ENCODE data around the gene ITIH5.

ITIH5 gene

DNA sequence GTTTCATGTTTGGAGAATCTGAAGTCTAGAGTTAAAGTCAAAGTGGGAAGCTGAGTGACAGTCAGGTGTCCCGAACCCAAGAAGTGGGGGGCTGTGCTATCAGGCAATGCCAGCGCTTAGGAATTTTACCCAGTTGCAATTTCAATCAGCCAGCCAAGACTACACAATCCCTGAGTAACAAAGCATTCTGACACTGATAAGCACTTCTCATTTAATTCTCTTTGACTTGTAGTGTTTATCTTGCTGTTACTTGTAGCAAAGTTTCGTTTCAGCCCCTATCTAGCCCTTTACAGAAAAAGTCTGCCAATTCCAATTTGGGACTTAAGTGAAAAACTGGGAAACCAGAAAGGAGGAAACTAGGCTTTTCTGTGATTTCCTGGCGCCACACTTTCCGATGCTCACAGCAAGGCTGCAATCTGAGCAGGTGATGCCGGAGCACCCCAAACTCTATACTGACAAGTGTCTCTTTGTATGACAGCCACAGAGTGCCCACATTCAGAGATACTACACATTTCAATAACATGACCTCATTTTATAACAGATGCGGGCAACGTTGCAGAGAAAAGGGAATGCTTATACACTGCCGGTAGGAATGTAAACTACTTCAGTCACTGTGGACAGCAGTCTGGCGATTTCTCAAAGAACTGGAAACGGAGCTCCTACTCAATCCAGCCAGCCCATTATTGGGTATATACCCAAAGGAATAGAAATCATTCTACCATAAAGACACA, 61.0 kb downstream of the ITIH5 start:
- no peaks in the 10 kb centered on the region for H3K9me3 ChIP-seq (ENCODE audit: low read depth, low read length)
- H3K9ac ChIP-seq (ENCODE audit: insufficient read length): no peak overlapping the region
- H3K27ac ChIP-seq: no peak overlapping the region
- TF ChIP-seq EZH2 (IDR thresholded peaks at IDR 0.05) (no peak), FOXP2 (optimal IDR thresholded peaks at IDR 0.05; ENCODE audit: control extremely low read depth, extremely low read length, insufficient read depth) (no peak), POLR2AphosphoS5 (IDR thresholded peaks at IDR 0.05; ENCODE audit: borderline replicate concordance, low read depth, low read length) (no peak)
- H3K36me3 ChIP-seq (ENCODE audit: insufficient read depth, low read length): no peaks in the 10 kb centered on the region
- no peak for DNase-seq (ENCODE audit: low read depth, low spot score)
- H3K4me3 ChIP-seq: no peak overlapping the region

DNA sequence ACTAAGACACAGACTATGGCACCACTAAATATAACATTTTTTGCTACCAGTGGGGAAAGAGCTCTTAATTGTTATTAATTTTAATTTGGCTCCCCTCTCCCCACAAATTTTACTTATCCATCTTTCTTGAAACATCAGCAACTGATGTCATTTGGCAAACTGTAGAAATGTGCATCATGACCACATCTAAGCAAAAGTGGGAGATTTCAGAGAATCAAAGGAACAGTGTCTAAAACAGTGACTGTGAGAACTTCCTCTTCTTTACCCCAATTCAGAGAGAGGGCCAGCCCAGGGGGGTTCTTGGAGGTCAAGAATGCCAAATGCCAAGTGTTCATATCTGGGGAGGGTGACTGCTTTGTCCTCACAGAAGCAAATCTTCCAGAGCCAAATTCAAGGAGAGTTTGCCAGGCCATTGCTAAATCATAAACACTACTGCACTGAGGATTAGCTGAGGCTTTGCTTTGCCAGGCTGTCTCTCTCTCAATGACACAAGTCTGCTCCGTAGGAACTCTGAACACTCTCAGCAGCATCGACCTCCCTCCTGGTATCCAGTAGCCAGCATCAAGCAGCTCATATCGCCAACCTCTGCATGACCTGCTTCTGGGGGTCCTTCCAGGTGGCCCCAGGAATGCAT, 65.6 kb downstream of the ITIH5 start:
- Histone ChIP-seq H3K27ac (no peak overlapping the region), H3K9me3 (ENCODE audit: low read depth, low read length) (no peaks in the 10 kb centered on the region), H3K36me3 (ENCODE audit: insufficient read depth, low read length) (no peaks in the 10 kb centered on the region), H3K9ac (ENCODE audit: insufficient read length) (no peak overlapping the region), H3K4me3 (no peak overlapping the region)
- DNase-seq (ENCODE audit: low read depth, low spot score): no peak
- TF ChIP-seq EZH2 (IDR thresholded peaks at IDR 0.05) (no peak), FOXP2 (optimal IDR thresholded peaks at IDR 0.05; ENCODE audit: control extremely low read depth, extremely low read length, insufficient read depth) (no peak), POLR2AphosphoS5 (IDR thresholded peaks at IDR 0.05; ENCODE audit: borderline replicate concordance, low read depth, low read length) (no peak)

GRCh38 chr10:7598771-7599170, 68.0 kb downstream of the ITIH5 start:
- TF ChIP-seq FOXP2 (optimal IDR thresholded peaks at IDR 0.05; ENCODE audit: control extremely low read depth, extremely low read length, insufficient read depth) (no peak), POLR2AphosphoS5 (IDR thresholded peaks at IDR 0.05; ENCODE audit: borderline replicate concordance, low read depth, low read length) (no peak), EZH2 (IDR thresholded peaks at IDR 0.05) (no peak)
- Histone ChIP-seq H3K9me3 (ENCODE audit: low read depth, low read length) (no peaks in the 10 kb centered on the region), H3K36me3 (ENCODE audit: insufficient read depth, low read length) (no peaks in the 10 kb centered on the region), H3K4me3 (no peak overlapping the region), H3K9ac (ENCODE audit: insufficient read length) (no peak overlapping the region), H3K27ac (no peak overlapping the region)
- DNase-seq (ENCODE audit: low read depth, low spot score): no peak

GRCh38 chr10:7596356-7596755, 70.4 kb downstream of the ITIH5 start:
- TF ChIP-seq POLR2AphosphoS5 (IDR thresholded peaks at IDR 0.05; ENCODE audit: borderline replicate concordance, low read depth, low read length): no peak
- no peak for TF ChIP-seq FOXP2 (optimal IDR thresholded peaks at IDR 0.05; ENCODE audit: control extremely low read depth, extremely low read length, insufficient read depth)
- TF ChIP-seq EZH2 (IDR thresholded peaks at IDR 0.05): no peak
- no peaks in the 10 kb centered on the region for H3K9me3 ChIP-seq (ENCODE audit: low read depth, low read length)
- DNase-seq (ENCODE audit: low read depth, low spot score): no peak
- H3K9ac ChIP-seq (ENCODE audit: insufficient read length): no peak overlapping the region
- H3K36me3 ChIP-seq (ENCODE audit: insufficient read depth, low read length): no peaks in the 10 kb centered on the region
- H3K4me3 ChIP-seq: no peak overlapping the region
- H3K27ac ChIP-seq: no peak overlapping the region

DNA sequence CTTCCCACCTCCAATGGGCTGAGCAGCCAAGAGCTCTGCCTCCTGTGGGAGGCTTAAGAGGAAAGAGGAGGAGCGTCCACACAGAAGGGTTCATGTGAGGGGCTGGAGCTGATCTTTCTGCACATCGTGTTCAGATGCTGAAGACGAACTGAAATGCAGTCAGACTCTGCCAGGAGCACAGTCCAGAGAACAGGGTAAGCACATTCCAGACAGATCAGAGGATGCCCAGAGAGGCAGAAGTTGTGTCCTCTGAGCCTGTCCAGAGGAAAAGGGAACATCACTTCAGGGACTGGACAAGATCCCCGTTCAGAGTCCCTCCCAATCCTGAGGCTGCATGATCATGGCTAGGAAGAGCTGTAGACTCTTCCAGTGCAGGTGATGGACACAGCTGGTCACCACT, 72.9 kb downstream of the ITIH5 start:
- no peak overlapping the region for H3K4me3 ChIP-seq
- no peak overlapping the region for H3K9ac ChIP-seq (ENCODE audit: insufficient read length)
- TF ChIP-seq EZH2 (IDR thresholded peaks at IDR 0.05): no peak
- TF ChIP-seq POLR2AphosphoS5 (IDR thresholded peaks at IDR 0.05; ENCODE audit: borderline replicate concordance, low read depth, low read length): no peak
- TF ChIP-seq FOXP2 (optimal IDR thresholded peaks at IDR 0.05; ENCODE audit: control extremely low read depth, extremely low read length, insufficient read depth): no peak
- H3K27ac ChIP-seq: no peak overlapping the region
- no peaks in the 10 kb centered on the region for H3K36me3 ChIP-seq (ENCODE audit: insufficient read depth, low read length)
- H3K9me3 ChIP-seq (ENCODE audit: low read depth, low read length): no peaks in the 10 kb centered on the region
- no peak for DNase-seq (ENCODE audit: low read depth, low spot score)

GRCh38 chr10:7593063-7593462, 73.7 kb downstream of the ITIH5 start:
- Histone ChIP-seq H3K9me3 (ENCODE audit: low read depth, low read length) (no peaks in the 10 kb centered on the region), H3K4me3 (no peak overlapping the region), H3K27ac (no peak overlapping the region), H3K9ac (ENCODE audit: insufficient read length) (no peak overlapping the region), H3K36me3 (ENCODE audit: insufficient read depth, low read length) (no peaks in the 10 kb centered on the region)
- TF ChIP-seq POLR2AphosphoS5 (IDR thresholded peaks at IDR 0.05; ENCODE audit: borderline replicate concordance, low read depth, low read length) (no peak), EZH2 (IDR thresholded peaks at IDR 0.05) (no peak), FOXP2 (optimal IDR thresholded peaks at IDR 0.05; ENCODE audit: control extremely low read depth, extremely low read length, insufficient read depth) (no peak)
- no peak for DNase-seq (ENCODE audit: low read depth, low spot score)

- Histone ChIP-seq H3K4me3 (no peak overlapping the region), H3K27ac (no peak overlapping the region), H3K9ac (ENCODE audit: insufficient read length) (no peak overlapping the region), H3K36me3 (ENCODE audit: insufficient read depth, low read length) (no peaks in the 10 kb centered on the region), H3K9me3 (ENCODE audit: low read depth, low read length) (no peaks in the 10 kb centered on the region)
- no peak for TF ChIP-seq POLR2AphosphoS5 (IDR thresholded peaks at IDR 0.05; ENCODE audit: borderline replicate concordance, low read depth, low read length)
- no peak for TF ChIP-seq FOXP2 (optimal IDR thresholded peaks at IDR 0.05; ENCODE audit: control extremely low read depth, extremely low read length, insufficient read depth)
- no peak for TF ChIP-seq EZH2 (IDR thresholded peaks at IDR 0.05)
- DNase-seq (ENCODE audit: low read depth, low spot score): no peak
Observed at GRCh38 chr10:7592627-7593026, 74.1 kb downstream of the ITIH5 start.

DNA sequence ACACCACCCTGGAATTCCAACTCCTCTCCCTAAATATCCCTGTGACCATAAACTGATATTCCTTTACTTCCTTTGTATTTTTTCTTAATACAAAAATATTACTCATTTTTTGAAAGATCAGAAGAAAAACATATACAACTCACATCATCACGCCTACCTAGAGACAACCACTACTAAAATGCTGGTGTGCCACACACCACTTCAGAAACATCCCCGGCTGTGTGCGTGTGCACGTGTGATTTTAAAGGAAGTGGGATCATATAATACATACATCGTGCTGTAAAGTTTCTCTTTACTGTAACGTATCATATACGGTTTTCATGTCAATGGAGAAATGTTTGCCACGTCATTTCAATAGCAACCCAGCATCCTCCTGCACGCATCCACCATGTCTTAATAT, 76.5 kb downstream of the ITIH5 start:
- no peak for TF ChIP-seq FOXP2 (optimal IDR thresholded peaks at IDR 0.05; ENCODE audit: control extremely low read depth, extremely low read length, insufficient read depth)
- no peak for TF ChIP-seq EZH2 (IDR thresholded peaks at IDR 0.05)
- no peak for TF ChIP-seq POLR2AphosphoS5 (IDR thresholded peaks at IDR 0.05; ENCODE audit: borderline replicate concordance, low read depth, low read length)
- no peak for DNase-seq (ENCODE audit: low read depth, low spot score)
- no peak overlapping the region for H3K4me3 ChIP-seq
- no peaks in the 10 kb centered on the region for H3K9me3 ChIP-seq (ENCODE audit: low read depth, low read length)
- no peak overlapping the region for H3K27ac ChIP-seq
- no peak overlapping the region for H3K9ac ChIP-seq (ENCODE audit: insufficient read length)
- H3K36me3 ChIP-seq (ENCODE audit: insufficient read depth, low read length): no peaks in the 10 kb centered on the region
